Ectodermal cell (in vitro differentiated cells): ENCODE results near the gene JARID2.

ENCODE experiments used
- H3K27ac ChIP-seq: 2 replicates; pipeline ENCODE4 v1.7.0; 2013; ENCODE audit warnings: mild to moderate bottlenecking, low read depth, low read length; ENCODE audit not compliant: insufficient read depth, poor library complexity, severe bottlenecking
- H3K27me3 ChIP-seq: 2 replicates; pipeline ENCODE4 v1.7.0; 2013; ENCODE audit warnings: mild to moderate bottlenecking, low read length; ENCODE audit not compliant: insufficient read depth, control insufficient read depth, poor library complexity, severe bottlenecking
- H3K36me3 ChIP-seq: one replicate; pipeline ENCODE4 v1.7.0; 2013; ENCODE audit warnings: low read length; ENCODE audit not compliant: control insufficient read depth, insufficient read depth
- H3K4me1 ChIP-seq: one replicate; pipeline ENCODE4 v1.7.0; 2013; ENCODE audit warnings: low read length; ENCODE audit not compliant: control insufficient read depth, insufficient read depth
- H3K4me3 ChIP-seq: 2 replicates; pipeline ENCODE4 v1.7.0; 2013; ENCODE audit warnings: low read depth, low read length, control low read depth; ENCODE audit not compliant: insufficient read depth
- H3K9me3 ChIP-seq: 2 replicates; pipeline ENCODE4 v1.7.0; 2013; ENCODE audit warnings: mild to moderate bottlenecking, low read length, moderate library complexity; ENCODE audit not compliant: control insufficient read depth
- WGBS, 2 experiments: methylation state at CpG; one replicate each; pipeline ENCODE4 v1.1.7; 2013; ENCODE audit warnings: missing lambda C conversion rate in 2 of 2; 5-methylcytosine and 5-hydroxymethylcytosine counted together

JARID2 gene

GRCh38 chr6:15382712-15383111 is 136.8 kb downstream of the JARID2 start:
- H3K4me3 ChIP-seq: no peak overlapping the region
- no peaks in the 10 kb centered on the region for H3K9me3 ChIP-seq
- no peaks in the 10 kb centered on the region for H3K27me3 ChIP-seq
- H3K4me1 ChIP-seq: peaks cover 13% of the 10 kb centered on the region
- no peaks in the 10 kb centered on the region for H3K36me3 ChIP-seq
- 81 to 84% methylated on average over 8 of the region's 8 CpGs for WGBS, 2 experiments
- H3K27ac ChIP-seq: no peak overlapping the region

DNA sequence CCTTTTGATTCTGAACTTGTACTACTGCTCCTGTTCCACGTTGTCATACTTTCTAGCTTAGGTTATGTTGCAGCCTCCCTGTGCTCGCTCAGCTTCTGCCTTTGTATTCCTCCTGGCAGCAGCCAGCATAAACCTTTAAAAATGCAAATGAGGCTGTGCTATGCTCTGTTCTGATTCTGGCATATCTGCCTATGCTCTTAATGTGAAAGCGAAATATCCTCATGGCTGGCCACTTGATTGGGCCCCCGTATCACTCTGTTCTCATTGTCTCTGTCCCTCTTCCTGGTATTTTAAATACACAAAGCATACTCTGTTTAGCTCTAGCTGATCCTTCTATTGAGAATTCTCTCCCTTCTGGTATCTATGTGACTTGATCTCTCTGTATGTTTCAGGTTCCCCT is 139.0 kb downstream of the JARID2 start:
- Histone ChIP-seq H3K27me3 (no peaks in the 10 kb centered on the region), H3K27ac (no peak overlapping the region), H3K36me3 (no peaks in the 10 kb centered on the region), H3K4me3 (no peak overlapping the region), H3K9me3 (no peaks in the 10 kb centered on the region), H3K4me1 (peaks cover 18% of the 10 kb centered on the region)
- 53 to 61% methylated on average over 4 of the region's 4 CpGs for WGBS, 2 experiments

DNA sequence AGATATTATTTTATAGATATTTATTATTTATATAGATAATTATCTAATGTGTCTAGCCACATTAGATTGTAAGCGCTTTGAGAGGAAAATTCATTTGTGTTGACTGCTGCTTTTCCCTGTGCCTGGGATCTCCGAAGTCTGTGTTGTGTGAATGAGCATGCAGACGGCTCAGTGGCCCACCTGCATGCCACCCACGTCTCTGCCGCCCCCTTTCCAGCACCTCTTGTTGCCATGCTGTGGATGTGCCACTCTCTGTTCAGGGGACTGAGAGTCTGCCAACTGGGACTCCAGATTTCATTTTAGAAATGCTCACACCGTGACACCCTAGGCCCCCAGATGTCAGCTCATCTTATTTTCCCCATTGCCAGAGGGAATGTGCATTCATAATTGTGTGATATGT is 139.7 kb downstream of the JARID2 start:
- WGBS, 2 experiments: 85 to 88% methylated on average over 6 of the region's 6 CpGs
- H3K4me1 ChIP-seq: peaks cover 24% of the 10 kb centered on the region
- no peak overlapping the region for H3K27ac ChIP-seq
- no peak overlapping the region for H3K4me3 ChIP-seq
- H3K9me3 ChIP-seq: no peaks in the 10 kb centered on the region
- no peaks in the 10 kb centered on the region for H3K36me3 ChIP-seq
- no peaks in the 10 kb centered on the region for H3K27me3 ChIP-seq

GRCh38 chr6:15386110-15386755 is 140.4 kb downstream of the JARID2 start:
- H3K4me3 ChIP-seq: no peak overlapping the region
- no peaks in the 10 kb centered on the region for H3K27me3 ChIP-seq
- 90 to 91% methylated on average over 7 of the region's 7 CpGs for WGBS, 2 experiments
- peaks cover 31% of the 10 kb centered on the region for H3K4me1 ChIP-seq
- H3K36me3 ChIP-seq: no peaks in the 10 kb centered on the region
- no peaks in the 10 kb centered on the region for H3K9me3 ChIP-seq
- H3K27ac ChIP-seq: no peak overlapping the region

GRCh38 chr6:15386756-15387112 is 140.9 kb downstream of the JARID2 start:
- no peak overlapping the region for H3K27ac ChIP-seq
- 97 to 99% methylated on average over 3 of the region's 3 CpGs for WGBS, 2 experiments
- H3K27me3 ChIP-seq: no peaks in the 10 kb centered on the region
- H3K4me1 ChIP-seq: peaks cover 31% of the 10 kb centered on the region
- no peaks in the 10 kb centered on the region for H3K36me3 ChIP-seq
- H3K9me3 ChIP-seq: no peaks in the 10 kb centered on the region
- no peak overlapping the region for H3K4me3 ChIP-seq

DNA sequence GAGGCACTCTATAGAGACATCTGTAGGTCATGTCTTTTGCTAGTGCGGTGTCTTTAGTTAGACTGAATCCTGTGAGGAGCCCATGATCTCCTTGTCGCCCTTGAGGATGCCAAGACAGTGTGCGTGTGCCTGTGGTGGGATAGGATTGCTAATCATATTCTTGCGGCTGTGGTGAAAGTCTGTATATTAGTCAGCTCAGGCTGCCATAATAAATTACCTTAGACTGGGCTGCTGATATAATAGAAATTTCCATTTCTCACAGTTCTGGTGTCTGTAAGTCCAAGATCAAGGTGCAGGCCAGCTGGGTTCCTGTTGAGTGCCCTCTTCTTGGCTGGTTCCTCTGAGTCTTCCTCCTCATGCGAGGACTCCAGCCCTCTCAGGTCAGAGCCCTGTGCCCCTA is 141.2 kb downstream of the JARID2 start:
- 85% methylated on average over 5 of the region's 5 CpGs for WGBS, 2 experiments

GRCh38 chr6:15389084-15389764 is 143.4 kb downstream of the JARID2 start:
- H3K9me3 ChIP-seq: no peaks in the 10 kb centered on the region
- H3K4me1 ChIP-seq: peaks cover 31% of the 10 kb centered on the region
- H3K27ac ChIP-seq: no peak overlapping the region
- no peaks in the 10 kb centered on the region for H3K36me3 ChIP-seq
- no peaks in the 10 kb centered on the region for H3K27me3 ChIP-seq
- 87 to 92% methylated on average over 6 of the region's 6 CpGs for WGBS, 2 experiments
- no peak overlapping the region for H3K4me3 ChIP-seq

More for the DNA sequence above, 141.2 kb downstream of the JARID2 start:
- no peaks in the 10 kb centered on the region for H3K36me3 ChIP-seq
- no peaks in the 10 kb centered on the region for H3K27me3 ChIP-seq
- no peak overlapping the region for H3K27ac ChIP-seq
- no peaks in the 10 kb centered on the region for H3K9me3 ChIP-seq
- no peak overlapping the region for H3K4me3 ChIP-seq
- peaks cover 31% of the 10 kb centered on the region for H3K4me1 ChIP-seq

DNA sequence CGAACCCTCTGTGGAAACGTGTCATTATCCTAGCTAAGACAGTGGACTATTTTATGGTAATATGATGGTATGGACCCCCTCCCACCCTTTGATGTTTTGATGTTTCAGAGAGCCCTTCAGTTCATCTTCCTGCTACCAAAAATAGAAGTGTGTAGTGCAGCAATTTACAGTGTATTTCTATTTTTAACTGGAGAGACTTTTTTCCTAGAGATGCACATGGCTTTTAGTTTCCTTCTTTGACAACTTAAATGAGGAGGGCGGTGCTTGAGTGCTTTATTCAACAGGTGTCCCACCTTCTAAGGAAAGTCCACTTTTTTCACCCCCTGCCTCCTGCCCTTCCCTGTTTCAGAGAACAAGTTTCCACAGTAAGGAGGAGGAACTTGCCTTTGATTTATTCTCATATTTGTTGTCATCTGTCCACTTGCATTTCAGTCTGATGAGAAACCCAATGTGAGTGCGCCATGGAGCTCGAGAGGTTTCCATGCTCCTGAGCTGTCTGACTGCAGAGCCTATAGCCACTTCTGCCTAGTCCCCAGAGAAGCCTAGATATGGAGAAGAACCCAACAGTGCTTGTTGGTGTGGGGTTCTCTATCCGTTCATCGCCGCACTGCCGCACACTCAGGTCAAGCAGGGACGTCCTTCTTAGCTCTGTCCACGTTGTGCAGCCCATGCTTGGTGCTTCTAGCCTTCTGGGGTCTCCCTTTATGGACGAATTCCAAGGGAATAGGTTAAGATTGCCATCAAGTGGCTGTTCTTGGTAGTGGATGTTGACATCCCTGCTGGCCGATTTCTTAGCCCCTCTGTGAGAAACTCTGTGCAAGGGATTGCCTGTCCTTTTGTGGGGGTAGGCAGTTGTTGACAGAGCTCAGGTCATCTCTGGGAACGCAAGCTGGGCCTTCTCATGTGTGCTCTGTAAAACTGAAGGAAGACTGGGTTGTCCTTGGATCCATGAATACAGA is 144.2 kb downstream of the JARID2 start:
- Histone ChIP-seq H3K9me3 (no peaks in the 10 kb centered on the region), H3K27ac (no peak overlapping the region), H3K4me3 (no peak overlapping the region), H3K36me3 (no peaks in the 10 kb centered on the region), H3K4me1 (peaks cover 23% of the 10 kb centered on the region), H3K27me3 (no peaks in the 10 kb centered on the region)
- WGBS, 2 experiments: 65 to 70% methylated on average over 14 of the region's 14 CpGs

DNA sequence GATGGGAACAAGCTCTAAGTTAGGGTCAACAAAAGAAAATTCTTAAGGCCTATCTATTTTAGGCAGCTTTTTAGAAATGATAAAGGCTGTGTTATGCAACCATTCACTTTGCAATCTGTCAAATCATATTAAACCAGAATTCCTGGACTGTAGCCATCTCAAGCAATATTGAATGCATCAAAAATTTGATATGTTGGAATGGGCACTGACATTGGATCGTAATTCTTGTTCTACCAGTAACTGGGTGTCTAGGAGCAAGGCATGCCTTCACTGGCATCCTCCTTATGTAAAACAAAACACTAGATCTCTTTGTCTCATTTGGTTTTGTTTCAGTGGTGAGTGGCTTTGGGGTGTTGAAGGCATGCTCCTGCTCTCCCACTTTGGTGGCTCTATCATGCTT is 145.6 kb downstream of the JARID2 start:
- Histone ChIP-seq H3K9me3 (no peaks in the 10 kb centered on the region), H3K4me3 (no peak overlapping the region), H3K4me1 (peaks cover 18% of the 10 kb centered on the region), H3K27ac (no peak overlapping the region), H3K27me3 (no peaks in the 10 kb centered on the region), H3K36me3 (no peaks in the 10 kb centered on the region)
- 67 to 87% methylated on average over 1 of the region's 1 CpG for WGBS, 2 experiments

GRCh38 chr6:15392182-15392581 is 146.3 kb downstream of the JARID2 start:
- no peaks in the 10 kb centered on the region for H3K36me3 ChIP-seq
- no peaks in the 10 kb centered on the region for H3K9me3 ChIP-seq
- H3K4me1 ChIP-seq: peaks cover 18% of the 10 kb centered on the region
- 85 to 89% methylated on average over 6 of the region's 6 CpGs for WGBS, 2 experiments
- H3K4me3 ChIP-seq: no peak overlapping the region
- no peak overlapping the region for H3K27ac ChIP-seq
- H3K27me3 ChIP-seq: no peaks in the 10 kb centered on the region
